COR-L47 (cell line): ENCODE measurements around the gene DNAH17.

Experiments used
- DNase-seq: peaks from one replicate; lab custom pipeline; 2025; lab: John Stamatoyannopoulos, UW

DNAH17 gene

DNA sequence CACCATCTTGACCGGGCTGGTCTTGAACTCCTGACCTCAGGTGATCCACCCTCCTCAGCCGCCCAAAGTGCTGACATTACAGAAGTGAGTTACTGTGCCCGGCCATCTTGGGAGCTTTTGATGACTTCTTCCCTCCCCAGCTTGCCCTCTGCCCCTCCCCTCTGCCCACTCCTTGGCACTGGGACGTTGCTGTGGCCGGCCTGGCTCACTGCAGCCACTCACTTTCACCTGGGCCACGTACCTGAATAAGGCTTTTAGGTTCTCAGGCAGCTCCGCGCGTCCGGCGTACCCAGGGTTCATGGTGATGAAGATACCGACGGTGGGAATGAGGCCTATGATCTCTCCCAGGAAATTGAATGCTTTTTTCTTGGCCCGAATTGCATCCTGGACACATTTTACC is 81.6 kb downstream of the DNAH17 start:
- DNase-seq: no peak

DNA sequence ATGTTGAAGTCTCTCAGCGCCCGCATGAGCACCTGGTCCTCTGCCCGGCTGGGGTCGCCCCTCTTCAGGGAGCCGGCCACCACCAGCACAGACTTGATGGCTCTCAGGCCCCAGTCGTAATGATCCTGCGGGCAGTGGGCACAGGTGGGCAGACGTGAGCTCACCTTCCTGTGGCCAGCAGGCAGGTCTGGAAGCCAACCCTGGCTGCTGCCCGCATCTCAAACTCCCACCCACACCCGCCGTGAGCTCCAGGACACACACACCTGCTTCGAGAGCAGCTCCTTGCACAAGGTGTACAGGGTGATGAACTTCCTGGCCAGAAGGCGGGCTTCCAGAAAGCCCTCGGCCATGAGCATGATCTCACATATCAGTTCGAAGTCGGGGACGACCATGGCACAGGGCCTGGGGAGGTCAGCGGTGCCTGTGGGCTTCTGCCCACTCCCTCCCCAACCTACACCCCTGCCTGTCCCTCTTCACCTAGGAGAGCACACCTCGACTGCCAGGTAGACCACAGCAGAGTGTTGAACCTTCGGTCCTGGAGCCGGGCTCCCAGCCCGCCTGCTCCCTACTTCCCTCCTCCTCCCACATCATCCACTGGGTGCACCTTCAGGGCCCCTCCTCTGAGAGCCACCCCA is 82.4 kb downstream of the DNAH17 start:
- DNase-seq: no peak

DNA sequence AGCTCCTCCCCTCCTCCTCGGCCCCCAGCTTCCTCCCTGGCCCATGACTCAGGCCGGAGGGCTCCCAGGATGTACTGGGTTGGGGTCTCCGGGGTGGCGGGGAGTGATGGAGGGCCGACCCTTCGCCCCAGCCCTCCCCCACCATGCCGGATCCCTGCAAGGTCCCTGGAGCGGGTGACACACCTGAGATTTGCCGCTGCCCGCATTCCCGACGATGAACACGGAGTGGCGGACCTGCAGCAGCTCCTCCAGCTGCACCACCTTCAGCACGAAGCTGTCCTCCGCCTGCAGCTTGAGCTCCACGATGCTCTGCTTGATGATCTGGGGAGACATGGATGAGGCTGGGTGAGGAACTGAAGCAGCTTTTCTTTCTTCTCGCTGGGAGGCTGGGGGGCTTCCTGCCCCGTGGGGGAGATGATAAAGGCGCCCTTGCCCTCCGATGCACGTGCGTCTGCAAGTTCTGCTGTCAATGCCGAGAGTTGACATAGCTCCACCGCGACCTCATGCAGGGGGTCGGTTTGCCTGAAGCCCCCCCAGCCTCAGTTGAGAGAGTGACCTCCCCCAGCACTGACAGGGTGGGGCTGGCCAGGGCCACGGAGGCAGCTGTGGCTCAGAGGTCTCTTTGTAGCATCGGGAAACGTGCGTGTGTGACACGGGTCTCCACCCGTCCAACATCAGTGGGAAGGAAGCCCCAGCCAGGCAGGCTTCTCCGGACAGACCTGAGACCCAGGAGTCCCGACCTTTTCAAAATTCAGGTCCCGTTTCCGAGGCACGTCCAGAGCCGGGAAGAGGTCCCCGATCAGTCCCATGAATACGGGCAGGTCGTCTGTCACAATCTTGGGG is 83.1 kb downstream of the DNAH17 start:
- DNase-seq: no peak

DNA sequence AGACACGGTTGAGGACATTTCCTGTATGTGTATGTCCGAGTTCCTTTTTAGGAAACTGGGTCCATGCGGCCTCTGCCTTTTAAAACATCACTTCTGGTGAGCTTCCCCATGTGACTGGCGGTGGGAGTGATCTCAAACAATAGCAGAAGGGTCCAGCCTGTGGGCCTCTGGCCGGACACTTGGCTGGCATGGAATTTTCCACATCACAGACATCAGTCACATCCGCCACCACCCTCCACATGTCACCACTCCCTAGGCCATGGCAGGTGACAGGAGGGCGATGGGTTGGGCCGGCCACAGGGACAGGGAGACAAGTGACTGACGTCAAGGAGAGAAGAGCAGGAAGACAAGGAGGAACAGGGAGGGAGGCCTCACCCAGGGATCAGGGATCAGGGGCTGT is 83.7 kb downstream of the DNAH17 start:
- no peak for DNase-seq

DNA sequence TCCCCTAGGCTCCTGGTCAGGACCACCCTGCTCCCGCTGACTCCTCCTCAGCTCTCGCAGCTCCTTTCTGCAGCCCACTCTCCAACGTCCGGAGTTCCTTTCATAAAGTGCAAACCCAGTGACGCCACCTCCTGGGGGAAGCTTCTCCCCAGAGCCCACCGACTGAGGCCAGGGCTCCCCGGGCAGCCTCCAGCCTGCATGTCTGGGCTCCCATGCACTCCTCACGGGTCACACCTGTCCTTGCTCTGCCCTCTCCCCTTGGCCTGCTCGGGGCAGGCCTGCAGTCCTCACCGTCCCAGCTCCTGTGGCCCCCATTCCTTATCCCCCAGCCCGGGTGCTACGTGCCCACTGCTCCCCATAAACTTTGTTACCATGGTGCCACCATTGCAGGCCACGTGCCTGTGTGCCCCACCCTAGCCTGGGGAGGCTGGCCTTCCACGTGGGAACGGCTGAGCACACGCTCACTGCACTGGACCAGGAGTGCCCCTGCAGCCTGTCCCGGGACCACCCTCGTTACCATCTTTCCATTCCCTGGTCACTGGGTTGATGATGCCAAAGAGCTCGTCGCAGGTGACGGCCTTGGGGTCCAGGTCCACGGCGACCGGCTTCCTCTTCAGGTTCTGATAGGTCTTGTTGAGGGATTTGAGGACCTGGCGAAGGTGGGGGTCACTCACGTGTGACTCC is 84.9 kb downstream of the DNAH17 start:
- no peak for DNase-seq

DNA sequence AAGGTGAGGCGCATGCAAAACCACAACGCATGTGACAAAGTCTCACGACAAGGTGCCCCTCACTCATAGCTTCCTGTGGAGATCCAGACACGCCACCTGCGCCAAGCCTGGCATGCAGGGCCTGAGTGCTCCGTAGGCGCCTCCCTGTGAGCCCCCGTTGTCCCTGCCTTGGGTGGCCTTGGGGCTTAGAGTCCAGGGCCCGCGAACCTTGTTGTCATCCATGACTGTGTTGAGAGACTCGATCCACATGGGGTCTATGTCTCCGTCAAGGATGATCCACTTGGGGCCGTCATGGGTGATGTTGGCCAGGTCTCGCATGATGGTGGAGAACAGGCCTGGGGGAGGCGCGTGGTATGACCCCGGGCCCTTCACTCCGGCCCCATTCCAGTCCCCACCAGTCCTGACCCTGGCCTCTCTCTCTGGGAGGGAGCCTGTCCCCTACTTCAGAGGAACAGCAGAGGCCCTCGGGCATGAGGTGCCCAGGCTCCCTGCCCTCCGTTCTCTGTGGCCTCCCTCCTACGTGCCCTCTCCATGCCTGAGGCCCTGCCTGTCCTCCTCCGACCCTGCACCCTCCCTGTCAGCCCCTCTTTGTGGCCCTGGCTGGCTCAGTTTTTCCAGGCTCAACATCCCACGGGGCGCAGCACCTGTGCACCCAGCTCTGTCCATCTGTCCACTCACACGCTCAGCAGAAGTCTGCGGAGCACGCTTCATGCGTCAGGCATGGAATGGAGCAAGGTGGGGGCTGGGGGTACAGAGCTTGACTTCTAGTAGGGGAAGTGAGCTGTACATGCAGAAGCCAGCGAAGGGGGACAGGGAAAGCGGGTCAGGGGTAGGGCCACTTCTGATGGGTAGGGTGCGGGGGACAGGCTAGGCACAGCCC is 85.7 kb downstream of the DNAH17 start:
- DNase-seq: no peak

DNA sequence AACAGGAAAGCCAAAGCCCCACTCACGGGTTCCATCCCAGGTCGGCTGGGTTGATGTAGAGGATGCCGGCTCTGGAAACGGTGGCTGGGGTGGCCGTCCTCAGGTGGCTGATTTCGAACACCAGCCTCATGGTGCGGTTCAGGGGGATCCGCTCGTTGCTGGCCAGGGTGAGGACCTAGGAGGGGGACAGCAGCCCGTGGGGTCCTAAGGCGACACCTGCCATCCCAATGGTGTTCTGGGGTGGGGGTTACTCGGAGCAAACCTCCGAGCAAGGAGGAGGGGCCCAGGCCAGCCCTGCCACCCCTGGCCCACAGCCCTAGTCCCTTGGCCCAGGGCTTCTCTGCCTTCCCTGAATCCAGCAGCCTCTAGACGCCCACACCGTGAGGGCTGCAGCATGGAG is 86.5 kb downstream of the DNAH17 start:
- no peak for DNase-seq

DNA sequence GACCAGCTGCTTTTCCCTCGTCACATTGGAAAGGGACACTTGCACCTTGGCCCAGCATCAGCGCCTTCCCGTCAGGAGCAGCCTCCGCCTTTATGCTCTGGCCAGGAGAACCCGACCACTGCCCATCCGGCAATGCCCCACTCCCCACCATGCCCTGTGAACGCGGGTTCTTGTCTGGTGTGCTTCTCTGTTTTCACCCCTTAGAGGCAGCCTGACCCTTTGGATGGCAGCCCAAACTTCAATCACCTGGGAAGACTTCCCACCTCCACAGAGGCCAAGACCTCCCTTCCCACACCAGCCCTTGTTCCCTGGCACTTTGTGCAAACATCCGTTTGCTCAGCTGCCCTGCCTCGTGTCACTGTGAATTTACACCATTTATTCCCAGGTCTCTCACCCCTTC is 87.0 kb downstream of the DNAH17 start:
- no peak for DNase-seq

DNA sequence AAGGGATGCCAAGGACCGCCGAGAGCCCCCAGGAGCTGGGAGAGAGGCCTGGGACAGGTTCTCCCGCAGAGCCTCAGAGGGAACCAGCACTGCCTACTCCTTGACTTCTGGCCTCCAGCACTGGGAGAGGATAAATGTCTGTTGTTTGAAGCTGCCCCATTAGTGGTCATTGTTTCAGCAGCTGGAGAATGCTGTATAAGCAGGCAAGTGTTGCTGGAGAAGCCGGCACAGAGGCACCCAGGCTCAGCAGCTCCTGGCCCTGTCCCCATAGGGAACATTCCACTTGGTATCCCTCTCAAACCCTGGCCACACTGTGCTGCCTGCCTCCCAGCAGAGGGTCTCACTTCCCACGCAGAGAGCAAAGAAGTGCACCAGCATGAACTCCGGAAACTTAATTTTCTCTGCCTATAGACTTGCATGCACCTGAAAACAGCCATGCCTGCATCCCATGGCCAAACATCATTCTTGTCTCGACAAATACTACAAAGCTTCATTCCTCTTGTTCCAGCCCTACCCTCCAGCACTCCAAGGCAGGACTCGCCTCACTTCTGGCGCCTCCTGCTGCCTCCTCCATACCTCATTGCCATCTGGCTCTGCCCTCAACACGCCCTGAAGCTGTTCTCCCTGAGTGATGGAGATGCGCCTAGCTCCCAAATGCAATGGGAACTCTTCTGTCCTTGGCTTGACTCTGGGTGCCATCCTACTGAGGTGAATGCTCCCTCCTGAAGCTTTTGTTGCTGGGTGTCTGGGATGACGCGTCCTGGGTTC is 88.1 kb downstream of the DNAH17 start:
- DNase-seq: no peak

DNA sequence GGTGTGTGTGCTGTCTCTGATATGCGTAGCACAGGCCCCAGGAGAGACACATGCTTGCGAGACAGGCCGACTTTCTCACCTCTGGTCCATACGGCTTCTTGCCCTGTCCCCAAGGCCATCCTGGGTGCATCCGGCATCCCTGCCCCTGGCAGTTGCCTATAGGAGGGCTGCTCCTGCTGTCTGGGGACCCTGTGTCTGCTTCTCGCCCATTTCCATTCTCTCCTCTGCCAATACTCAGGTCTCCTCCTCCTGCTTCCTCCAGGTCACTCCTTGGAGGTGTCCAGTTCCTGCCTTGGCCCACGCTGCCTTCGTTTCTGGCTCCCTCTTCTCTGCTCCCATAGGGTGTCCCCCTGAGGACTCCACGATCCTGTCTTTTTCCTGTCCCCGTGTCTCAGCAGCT is 89.0 kb downstream of the DNAH17 start:
- DNase-seq: no peak

DNA sequence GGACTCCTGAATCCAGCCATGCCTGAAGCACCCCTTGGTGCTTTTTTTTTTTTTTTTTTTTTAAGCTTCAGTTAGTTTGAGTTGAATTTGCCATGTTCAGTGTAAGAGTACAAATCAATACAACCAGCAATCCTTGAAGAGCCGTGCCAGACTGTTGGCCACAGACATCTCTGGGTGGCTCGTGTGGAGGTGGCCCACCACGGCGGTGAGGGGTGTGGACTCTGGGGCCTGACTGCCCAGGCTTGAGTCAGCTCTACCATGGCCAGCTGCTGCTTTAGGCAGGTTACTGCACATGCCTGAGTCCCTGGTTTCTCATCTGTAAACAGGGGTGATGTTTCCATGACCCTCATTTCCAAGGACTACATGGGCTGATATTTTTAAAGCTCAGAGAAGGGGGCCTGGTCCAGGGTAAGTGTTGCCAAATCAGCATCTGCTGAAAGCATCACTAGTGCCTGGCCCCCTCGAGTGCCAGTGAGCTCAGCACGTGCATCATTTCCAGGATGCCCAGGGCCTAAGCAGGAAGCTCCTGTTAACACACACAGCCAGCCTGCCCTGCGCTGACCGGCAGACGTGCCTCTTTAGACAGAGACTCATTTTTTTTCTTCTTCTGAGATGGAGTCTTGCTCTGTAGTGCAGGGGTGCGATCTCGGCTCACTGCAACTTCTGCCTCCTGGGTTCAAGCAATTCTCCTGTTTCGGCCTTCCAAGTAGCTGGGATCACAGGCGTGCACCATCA is 90.1 kb downstream of the DNAH17 start:
- no peak for DNase-seq

DNA sequence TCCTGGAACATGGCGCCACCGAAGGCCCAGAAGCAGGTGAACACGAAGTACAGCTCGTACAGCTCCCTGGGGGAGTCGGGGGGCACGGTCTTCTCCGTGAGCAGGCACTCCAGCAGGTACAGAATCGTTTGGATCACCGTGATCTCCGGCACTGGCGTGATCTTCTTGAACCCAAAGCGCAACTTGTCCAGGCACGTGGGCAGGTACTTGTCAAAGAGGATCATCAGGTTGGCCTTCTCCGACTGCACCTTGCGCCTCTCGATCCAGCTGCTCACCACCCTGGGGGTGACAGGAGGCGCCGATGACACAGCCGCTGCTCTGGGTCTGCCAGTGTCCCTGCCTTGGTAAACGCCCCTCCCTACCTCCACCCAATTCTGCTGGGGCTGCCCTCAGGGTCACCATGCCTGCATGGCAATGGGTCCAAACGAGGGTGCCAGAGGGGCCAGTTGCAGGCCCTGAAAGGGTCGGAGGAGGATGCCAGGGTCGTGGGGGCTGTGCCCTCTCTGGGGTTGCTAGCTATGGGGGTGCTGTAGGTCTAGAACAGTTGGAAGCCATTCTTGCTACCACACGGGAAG is 90.9 kb downstream of the DNAH17 start:
- no peak for DNase-seq

DNA sequence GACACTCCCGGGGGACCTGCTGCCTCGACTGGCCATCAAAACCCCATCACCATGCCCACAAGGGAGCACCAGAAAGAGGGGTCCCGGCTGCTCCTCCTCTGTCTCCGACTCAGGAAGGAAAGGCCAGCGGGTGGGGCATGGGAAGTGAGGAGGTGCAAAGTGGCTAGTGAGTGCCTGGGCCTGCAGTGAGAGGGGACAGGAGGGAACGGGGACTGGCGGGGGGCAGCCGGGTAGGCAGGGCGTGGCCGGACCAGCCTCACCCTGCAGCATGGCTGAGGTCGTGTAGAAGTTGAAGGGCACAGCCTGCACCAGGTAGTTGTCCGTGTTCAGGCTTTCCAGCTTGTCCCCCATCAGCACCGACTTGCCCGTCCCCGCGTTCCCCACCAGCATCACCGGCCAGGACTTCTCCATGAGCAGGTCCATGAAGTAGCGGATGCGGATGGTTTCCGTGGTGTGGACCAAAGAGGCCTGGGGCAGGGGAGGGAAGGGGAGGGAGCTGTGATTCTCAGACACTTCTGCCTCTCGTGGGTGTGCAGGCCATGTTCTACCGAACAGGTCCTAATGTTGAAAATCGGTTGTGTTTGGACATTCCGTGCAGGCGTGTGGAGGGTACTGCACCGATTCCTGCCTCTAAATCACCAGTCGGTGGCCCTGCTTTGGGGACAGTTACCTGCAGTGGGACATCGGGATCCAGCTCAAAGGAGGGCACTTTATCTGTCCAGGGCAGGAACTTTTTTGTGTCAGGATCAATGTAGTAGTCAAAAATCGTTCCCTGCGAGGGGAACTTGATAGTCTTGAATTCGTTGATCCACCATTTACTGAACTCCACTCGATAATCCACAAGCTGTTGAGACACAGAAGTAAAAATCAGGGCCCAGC is 91.7 kb downstream of the DNAH17 start:
- DNase-seq: no peak

DNA sequence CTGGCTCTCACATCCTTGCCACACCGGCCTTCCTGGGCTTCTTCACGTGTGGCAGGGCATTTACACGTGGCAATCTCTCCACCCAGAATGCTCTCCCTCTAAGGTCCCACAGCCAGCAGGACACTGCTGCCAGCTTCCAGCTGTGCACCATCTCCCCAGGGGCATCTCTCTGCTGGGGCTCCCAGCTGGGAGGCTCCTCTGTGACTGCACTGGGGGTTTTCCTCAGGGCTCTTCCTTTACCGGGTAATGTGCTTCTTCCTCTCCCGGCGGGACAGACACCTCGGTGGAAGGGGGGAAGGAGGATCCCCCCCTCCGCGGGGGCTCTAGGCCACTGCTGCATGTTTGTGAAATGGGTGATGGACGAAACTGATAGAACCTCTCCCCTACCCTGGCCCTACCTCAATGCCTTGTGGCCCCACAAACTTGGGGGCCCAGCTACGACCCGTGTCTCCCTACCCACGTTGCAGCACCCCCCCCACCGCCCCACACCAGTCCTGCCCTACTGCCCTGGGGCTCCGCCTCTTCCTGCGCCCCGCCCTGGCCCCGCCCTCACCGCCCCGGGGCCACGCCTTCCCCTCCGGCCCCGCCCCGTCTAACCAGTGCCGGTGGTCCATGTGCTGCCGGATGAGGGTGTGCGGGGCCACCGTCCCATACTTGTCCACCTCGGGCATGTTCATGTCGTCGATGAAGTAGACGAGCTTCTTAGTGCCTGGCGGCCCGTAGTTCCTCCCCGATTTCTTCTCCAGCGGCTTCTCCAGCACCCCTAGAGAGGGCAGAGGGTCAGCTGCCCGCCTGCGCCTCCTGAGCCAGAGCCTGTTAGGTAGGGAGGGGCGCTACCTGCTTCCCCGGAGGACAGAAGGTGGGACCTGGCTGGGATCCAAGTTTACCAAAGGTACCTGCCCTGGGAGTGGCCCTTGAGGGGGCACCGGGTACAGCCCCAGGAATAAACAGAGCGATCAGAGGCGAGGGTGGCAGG is 92.6 kb downstream of the DNAH17 start:
- DNase-seq: no peak

DNA sequence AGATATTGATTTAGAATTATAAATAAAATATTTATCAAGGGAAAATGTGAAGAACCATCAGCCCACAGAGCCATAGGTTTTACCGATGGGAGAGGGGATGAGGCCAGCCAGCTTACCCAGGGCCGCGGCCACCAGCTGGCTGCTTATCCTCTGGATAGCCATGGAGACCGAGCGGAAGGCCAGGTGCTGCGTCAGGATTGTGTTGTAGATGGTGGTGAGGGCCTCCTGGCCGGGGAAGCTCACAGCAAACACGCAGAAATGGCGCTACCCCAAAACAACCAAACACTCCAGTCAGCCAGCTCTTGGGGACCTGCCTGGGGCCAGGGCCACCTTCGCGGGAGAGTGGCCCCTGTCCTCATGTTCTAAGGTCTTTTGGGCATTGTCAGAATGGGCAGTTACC is 97.8 kb downstream of the DNAH17 start:
- DNase-seq: no peak

DNA sequence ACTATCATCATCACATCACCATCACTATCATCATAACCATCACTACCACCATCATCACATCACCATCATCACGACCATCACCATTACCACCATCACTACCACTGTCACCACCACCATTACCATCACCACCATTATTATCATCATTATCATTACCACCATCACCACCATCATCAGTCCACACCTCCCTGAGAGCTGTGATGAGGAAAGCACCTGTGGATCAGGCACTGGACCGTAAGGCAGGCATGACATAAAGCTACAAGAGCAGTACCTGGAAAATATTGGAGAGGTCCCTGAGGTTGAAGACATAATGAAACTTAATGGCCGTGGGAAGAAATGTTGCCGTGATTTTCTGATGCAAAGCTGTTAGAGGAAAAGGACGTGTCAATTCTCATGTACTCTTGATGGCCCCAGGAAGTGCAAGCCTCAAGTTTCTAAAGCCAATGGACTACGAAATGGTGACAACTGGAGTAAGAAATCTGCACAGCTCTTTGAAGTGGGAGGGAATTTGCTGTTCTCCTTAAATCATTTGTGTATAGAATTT is 98.4 kb downstream of the DNAH17 start:
- no peak for DNase-seq

DNA sequence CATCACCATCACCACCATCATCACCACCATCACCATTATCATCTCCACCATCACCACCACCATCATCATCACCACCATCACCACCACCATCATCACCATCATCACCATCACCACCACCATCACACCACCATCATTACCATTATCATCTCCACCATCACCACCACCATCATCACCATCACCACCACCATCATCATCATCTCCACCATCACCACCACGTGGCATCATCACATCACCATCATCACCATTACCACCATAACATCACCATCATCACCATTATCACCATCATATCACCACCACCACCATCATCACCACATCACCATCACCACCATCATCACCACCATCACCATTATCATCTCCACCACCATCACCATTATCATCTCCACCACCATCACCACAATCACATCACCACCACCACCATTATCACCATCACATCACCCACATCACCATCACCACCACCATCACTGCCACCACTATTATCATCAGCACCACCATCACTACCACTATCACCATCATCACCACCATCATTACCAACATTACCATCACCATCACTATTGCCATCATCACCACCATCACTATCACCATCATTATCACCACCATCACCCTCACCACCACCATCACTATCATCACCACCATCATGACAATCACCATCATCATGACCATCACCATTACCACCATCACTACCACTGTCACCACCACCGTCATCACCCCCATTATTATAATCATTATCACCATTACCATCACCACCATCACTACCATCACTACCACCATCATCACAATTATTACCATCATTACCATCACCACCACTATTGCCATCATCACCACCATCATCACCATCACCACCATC is 99.1 kb downstream of the DNAH17 start:
- no peak for DNase-seq
